ENCODE results near the gene PCDH9.

DNA sequence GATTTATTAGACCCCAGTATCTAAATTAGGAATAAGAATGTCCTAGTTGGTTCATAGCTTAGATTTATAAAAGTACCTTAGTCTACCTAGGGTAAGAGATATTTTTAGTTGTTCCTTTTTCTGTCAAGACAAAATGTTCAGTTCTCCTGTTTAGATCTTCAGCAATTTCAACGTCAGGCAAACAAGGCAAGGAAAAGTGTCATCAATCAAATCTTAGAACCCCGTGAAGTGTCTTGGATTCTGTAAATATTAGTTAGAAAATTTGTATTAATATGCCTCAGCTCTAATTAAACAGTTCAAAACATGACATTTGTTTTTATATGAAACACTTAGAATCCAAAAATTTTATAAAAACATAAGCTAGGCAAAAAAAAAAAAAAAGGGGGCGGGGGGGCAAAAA, 296.6 kb downstream of the PCDH9 start:
- TF ChIP-seq, protein P1, sequence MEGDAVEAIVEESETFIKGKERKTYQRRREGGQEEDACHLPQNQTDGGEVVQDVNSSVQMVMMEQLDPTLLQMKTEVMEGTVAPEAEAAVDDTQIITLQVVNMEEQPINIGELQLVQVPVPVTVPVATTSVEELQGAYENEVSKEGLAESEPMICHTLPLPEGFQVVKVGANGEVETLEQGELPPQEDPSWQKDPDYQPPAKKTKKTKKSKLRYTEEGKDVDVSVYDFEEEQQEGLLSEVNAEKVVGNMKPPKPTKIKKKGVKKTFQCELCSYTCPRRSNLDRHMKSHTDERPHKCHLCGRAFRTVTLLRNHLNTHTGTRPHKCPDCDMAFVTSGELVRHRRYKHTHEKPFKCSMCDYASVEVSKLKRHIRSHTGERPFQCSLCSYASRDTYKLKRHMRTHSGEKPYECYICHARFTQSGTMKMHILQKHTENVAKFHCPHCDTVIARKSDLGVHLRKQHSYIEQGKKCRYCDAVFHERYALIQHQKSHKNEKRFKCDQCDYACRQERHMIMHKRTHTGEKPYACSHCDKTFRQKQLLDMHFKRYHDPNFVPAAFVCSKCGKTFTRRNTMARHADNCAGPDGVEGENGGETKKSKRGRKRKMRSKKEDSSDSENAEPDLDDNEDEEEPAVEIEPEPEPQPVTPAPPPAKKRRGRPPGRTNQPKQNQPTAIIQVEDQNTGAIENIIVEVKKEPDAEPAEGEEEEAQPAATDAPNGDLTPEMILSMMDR (IDR thresholded peaks at IDR 0.05 in 8 of 11, conservative IDR thresholded peaks at IDR 0.05 in 3 of 11): no peak
- TF ChIP-seq POLR2A (IDR thresholded peaks at IDR 0.05): no peak
